SH-SY5Y (cell line): Measurements from ENCODE around the gene CCDC40.

Experiments used
- GATA2 ChIP-seq: IDR thresholded peaks from 2 replicates; pipeline ENCODE4 v1.6.1; 2011; ENCODE audit warnings: mild to moderate bottlenecking, low read depth, low read length
- GATA3 ChIP-seq: IDR thresholded peaks from 2 replicates; pipeline ENCODE4 v1.6.1; 2011; ENCODE audit warnings: low read depth, mild to moderate bottlenecking, low read length, moderate library complexity

GRCh38 chr17:80050706-80051105 is 14.3 kb downstream of the CCDC40 start:
- TF ChIP-seq GATA2 (no peak), GATA3 (no peak)
